Right atrium auricular region (tissue), 2 donors: ENCODE measurements around the gene MED27. TPM values are rescaled to one million over a fixed set of nuclear protein-coding genes. Genes with fewer than 3 reads are reported as not detected.

Experiments used
- DNase-seq: peaks from one replicate; pipeline ENCODE4 v3.0.0-alpha.2; 2019; ENCODE audit warnings: low spot score
- H3K27ac ChIP-seq, 2 donors: fragments of 200-600 bp; sonication (generic); 1 replicate in 1 of 2; 2 replicates in 1 of 2; pipeline ENCODE4 v1.5.1; 2016 to 2019
- H3K27me3 ChIP-seq, 2 donors: fragments of 200-600 bp; sonication (generic); one replicate each; pipeline versions ENCODE4 v1.5.1 to v1.6.0; 2017 to 2019
- H3K36me3 ChIP-seq: fragments of 200-600 bp; sonication (generic); one replicate; pipeline ENCODE4 v1.5.1; 2016
- H3K4me1 ChIP-seq, 2 donors: fragments of 200-600 bp; sonication (generic); one replicate each; pipeline versions ENCODE4 v1.5.1 to v1.6.0; 2017 to 2019
- H3K4me3 ChIP-seq, 2 donors: fragments of 200-600 bp; sonication (generic); 1 replicate in 1 of 2; 2 replicates in 1 of 2; pipeline ENCODE4 v1.5.1; 2017 to 2019; ENCODE audit warnings: mild to moderate bottlenecking in 1 of 2, moderate library complexity in 1 of 2
- H3K9me3 ChIP-seq, 2 donors: fragments of 200-600 bp; sonication (generic); one replicate each; pipeline ENCODE4 v1.5.1; 2019
- total RNA-seq, 2 donors: library from RNA; depleted of rRNA; stranded (reverse); fragments of >200 nt; gene quantifications; one replicate each; pipeline ENCODE4 v1.1.0, GENCODE V29; 2016
- TF ChIP-seq, protein P1 (sequence below), 2 donors: fragments of 200-600 bp; sonication (generic); IDR thresholded peaks; one replicate each; pipeline ENCODE4 v1.5.1; 2019; ENCODE audit warnings: antibody characterized with exemption in 2 of 2

Gene MED27
- total RNA-seq, 2 donors from 2014 or later, result 12.5 to 15.3 TPM

DNA sequence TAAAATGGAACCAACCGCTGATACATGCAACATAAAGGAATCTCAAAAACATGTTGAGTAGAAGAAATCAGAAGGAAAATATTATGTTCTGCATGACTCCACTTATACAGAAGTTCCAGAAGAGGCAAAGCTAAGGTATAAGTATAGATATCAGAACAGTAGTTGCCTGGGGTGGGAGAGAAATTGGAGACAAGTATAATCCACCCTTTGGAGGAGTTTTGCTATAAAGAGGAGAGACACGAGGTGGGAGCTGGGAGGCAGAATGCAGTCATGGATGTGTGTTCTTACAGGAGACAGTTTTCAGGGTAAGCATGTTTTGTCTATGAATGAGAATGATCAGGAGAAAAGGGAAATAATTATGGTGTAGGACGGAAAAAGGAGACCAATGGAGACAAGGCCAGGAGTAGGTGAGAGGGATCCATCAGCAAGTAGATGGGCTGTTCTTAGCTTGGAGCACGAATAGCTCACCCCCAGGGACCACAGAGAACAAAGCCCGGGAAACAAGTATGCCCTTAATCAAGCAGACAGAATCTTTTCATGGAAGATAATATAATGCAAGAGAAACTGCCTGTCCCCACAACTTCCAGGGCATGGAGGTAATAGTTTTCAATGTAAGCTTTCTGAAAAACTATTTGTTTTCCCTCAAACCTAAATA, 72.2 kb downstream of the MED27 start:
- Histone ChIP-seq H3K27me3 (no peaks in the 10 kb centered on the region), H3K4me3 (no peak overlapping the region), H3K4me1 (peaks cover 0 to 17% of the 10 kb centered on the region in 2 donors), H3K9me3 (no peaks in the 10 kb centered on the region), H3K27ac (no peak overlapping the region), H3K36me3 (no peaks in the 10 kb centered on the region)
- DNase-seq, result no peak
- TF ChIP-seq, protein P1, sequence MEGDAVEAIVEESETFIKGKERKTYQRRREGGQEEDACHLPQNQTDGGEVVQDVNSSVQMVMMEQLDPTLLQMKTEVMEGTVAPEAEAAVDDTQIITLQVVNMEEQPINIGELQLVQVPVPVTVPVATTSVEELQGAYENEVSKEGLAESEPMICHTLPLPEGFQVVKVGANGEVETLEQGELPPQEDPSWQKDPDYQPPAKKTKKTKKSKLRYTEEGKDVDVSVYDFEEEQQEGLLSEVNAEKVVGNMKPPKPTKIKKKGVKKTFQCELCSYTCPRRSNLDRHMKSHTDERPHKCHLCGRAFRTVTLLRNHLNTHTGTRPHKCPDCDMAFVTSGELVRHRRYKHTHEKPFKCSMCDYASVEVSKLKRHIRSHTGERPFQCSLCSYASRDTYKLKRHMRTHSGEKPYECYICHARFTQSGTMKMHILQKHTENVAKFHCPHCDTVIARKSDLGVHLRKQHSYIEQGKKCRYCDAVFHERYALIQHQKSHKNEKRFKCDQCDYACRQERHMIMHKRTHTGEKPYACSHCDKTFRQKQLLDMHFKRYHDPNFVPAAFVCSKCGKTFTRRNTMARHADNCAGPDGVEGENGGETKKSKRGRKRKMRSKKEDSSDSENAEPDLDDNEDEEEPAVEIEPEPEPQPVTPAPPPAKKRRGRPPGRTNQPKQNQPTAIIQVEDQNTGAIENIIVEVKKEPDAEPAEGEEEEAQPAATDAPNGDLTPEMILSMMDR (IDR thresholded peaks at IDR 0.05), result no peak

DNA sequence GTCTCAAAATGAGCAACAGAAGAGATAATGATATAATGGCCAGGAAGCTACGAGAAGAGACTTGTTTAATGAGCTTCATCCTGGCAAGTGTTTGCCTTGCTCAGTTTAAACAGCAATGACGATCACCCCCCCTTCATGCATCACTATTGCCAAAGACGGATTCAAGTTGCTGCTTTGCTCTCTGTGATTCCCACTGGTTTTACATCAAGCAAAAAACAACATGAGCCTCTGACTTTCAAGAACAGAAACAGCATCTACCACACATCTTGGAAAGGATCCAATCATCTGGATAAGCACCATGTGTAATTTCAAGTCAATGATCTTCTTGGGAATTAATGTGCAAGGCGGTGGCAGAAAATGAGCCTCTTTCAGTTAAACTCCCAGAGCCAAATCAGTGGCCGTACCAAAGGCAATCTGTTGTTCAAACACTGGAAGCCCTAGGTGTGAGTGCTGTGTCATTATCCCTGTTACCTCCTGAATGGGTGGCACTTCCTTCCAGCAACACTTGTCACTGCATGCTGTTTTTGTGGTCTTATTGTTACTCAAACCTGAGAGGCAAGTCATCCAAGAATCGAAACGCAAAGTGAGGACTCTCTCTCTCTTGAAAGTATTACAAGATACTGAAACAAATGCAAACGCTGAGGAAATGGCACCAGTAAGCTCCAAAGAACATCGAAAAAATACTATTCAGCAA, 72.8 kb downstream of the MED27 start:
- H3K27ac ChIP-seq, result no peak overlapping the region
- TF ChIP-seq, protein P1 (IDR thresholded peaks at IDR 0.05), result no peak
- H3K9me3 ChIP-seq, result no peaks in the 10 kb centered on the region
- no peaks in the 10 kb centered on the region for H3K36me3 ChIP-seq
- peaks cover 0 to 17% of the 10 kb centered on the region in 2 donors for H3K4me1 ChIP-seq
- DNase-seq, result no peak
- H3K27me3 ChIP-seq, result no peaks in the 10 kb centered on the region
- H3K4me3 ChIP-seq, result no peak overlapping the region

DNA sequence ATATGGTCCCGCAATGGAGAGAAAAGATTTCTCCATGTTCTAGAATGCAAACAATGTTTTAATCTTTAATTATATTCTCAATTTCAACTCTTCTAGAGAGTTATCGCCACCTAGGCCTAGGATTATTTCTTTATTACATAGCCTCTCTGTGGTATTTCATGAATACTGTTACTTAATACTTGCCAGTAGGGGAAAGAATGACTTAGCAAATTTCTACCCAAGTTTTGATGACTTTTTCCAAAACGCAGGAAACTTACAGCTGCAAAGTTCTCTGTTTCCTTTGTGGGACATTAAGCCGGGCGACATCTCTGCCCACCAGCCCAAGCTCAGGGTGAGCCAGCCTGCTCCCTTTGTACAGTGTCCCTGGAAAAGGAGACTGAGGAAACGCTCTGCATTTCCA, 73.8 kb downstream of the MED27 start:
- Histone ChIP-seq H3K4me3 (no peak overlapping the region), H3K36me3 (no peaks in the 10 kb centered on the region), H3K27me3 (no peaks in the 10 kb centered on the region), H3K27ac (no peak overlapping the region), H3K4me1 (peaks cover 0 to 17% of the 10 kb centered on the region in 2 donors), H3K9me3 (no peaks in the 10 kb centered on the region)
- no peak for DNase-seq
- TF ChIP-seq, protein P1 (IDR thresholded peaks at IDR 0.05), result no peak

DNA sequence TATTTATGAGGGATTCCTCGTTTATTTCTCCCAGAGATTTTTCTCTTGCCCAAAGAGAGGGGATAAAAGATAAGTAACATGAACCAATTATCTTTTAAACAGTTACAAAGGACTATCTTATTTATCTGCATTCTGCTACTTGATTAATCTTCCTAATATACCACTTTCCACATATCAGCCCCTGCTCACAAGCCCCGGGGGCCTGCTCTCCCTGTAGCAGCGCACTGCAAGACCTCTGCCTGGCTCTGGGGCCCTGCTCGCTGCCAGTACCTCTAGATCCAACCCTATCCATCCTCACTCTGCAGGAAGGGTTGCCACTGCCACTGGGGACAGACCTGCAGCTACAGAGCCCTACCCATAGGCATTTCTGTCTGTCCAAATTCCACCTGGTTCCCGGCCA, 75.3 kb downstream of the MED27 start:
- DNase-seq, result no peak
- TF ChIP-seq, protein P1 (IDR thresholded peaks at IDR 0.05), result no peak
- H3K36me3 ChIP-seq, result no peaks in the 10 kb centered on the region
- no peak overlapping the region for H3K4me3 ChIP-seq
- no peak overlapping the region for H3K27ac ChIP-seq
- H3K9me3 ChIP-seq, result no peaks in the 10 kb centered on the region
- peaks cover 0 to 17% of the 10 kb centered on the region in 2 donors for H3K4me1 ChIP-seq
- H3K27me3 ChIP-seq, result no peaks in the 10 kb centered on the region

DNA sequence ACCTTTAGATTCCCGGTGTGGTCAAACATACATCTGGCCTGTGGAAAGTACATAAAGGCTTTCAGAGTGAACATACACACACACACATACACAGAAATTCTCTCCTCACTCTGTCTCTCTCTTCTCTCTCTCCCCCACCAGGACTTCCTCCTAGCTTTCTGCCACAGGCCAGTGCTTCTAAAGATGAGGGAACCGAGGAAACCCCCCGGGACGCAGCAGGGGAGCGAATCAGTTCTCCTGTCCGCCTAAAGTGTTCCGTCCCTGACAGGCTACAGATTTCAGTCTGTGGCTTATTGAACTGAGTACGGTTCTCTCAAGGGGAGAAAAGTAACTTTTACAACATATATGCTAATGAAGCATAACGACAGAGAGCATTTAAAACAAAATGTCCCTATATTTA, 75.8 kb downstream of the MED27 start:
- TF ChIP-seq, protein P1 (IDR thresholded peaks at IDR 0.05), result no peak
- no peak overlapping the region for H3K4me3 ChIP-seq
- no peak overlapping the region for H3K27ac ChIP-seq
- H3K9me3 ChIP-seq, result no peaks in the 10 kb centered on the region
- peaks cover 0 to 17% of the 10 kb centered on the region in 2 donors for H3K4me1 ChIP-seq
- no peaks in the 10 kb centered on the region for H3K36me3 ChIP-seq
- no peak for DNase-seq
- no peaks in the 10 kb centered on the region for H3K27me3 ChIP-seq
